HCT116 (cell line): ENCODE measurements around the gene SART1. TPM values are rescaled to one million over a fixed set of nuclear protein-coding genes. Genes with fewer than 3 reads are reported as not detected.

ENCODE experiments used
- ATAC-seq: fragments of 200-7000 bp; cut with Tn5 transposase; 2 replicates; pipeline ENCODE4 v1.9.1; 2020; ENCODE audit warnings: mild to moderate bottlenecking, moderate library complexity
- BruUV-seq: library from RNA; stranded (reverse); fragments of 400-500 nt; replicated peaks from 2 replicates; lab custom pipeline; 2021; lab: Mats Ljungman, UMichigan
- CTCF ChIA-PET: fragments of 300-600 bp; sonication (Branson Sonifier 250); formaldehyde crosslinking; loops from one replicate; lab custom pipeline; 2021; ENCODE audit warnings: antibody characterized with exemption; lab: Charles Lee
- POLR2A ChIA-PET: fragments of 300-600, 350-600 bp; sonication (Branson Sonifier 250); formaldehyde crosslinking; loops from one replicate; lab custom pipeline; 2021; ENCODE audit warnings: antibody characterized with exemption; lab: Charles Lee
- RAD21 ChIA-PET, 2 experiments: fragments of 300-600 bp; sonication (Branson Sonifier 250); formaldehyde crosslinking; loops; one replicate each; lab custom pipeline; 2023; ENCODE audit warnings: low total read pairs in 2 of 2; ENCODE audit not compliant: uncharacterized antibody in 2 of 2, unreplicated experiment in 2 of 2, low non-redundant PET in 1 of 2; lab: Charles Lee
- DNase-seq: peaks from one replicate; pipeline ENCODE4 v3.0.0-alpha.2; 2010; ENCODE audit warnings: low read depth, low spot score
- H2AFZ ChIP-seq: fragments of 200-600 bp; shearing (Covaris generic), sonication (generic); 2 replicates; pipeline ENCODE4 v1.6.1; 2017; ENCODE audit warnings: low read depth, mixed run types, mixed read lengths, antibody characterized with exemption, low read length; ENCODE audit not compliant: poor library complexity, severe bottlenecking
- H3K27ac ChIP-seq: 2 replicates; pipeline ENCODE4 v1.5.1; 2012; ENCODE audit warnings: low read depth, low read length
- H3K27me3 ChIP-seq: fragments of 200-600 bp; sonication (generic); 2 replicates; pipeline ENCODE4 v1.6.1; 2016; ENCODE audit warnings: mixed run types, low read length, mixed read lengths; ENCODE audit not compliant: insufficient read depth
- H3K36me3 ChIP-seq, 2 experiments: fragments of 200-500 bp in 1 of 2; fragments of 200-600 bp in 1 of 2; sonication (Bioruptor generic) in 1 of 2; sonication (generic) in 1 of 2; 2 replicates each; pipeline versions ENCODE4 v1.5.1 to v1.6.1; 2014 to 2016; ENCODE audit warnings: low read length in 2 of 2, inconsistent platforms in 1 of 2, mixed read lengths in 1 of 2, mixed run types in 1 of 2; ENCODE audit not compliant: insufficient read depth in 2 of 2, control insufficient read depth in 1 of 2
- H3K4me1 ChIP-seq, 2 experiments: fragments of 200-600 bp in 1 of 2; sonication (generic) in 1 of 2; 2 replicates each; pipeline versions ENCODE4 v1.5.1 to v1.6.1; 2012 to 2017; ENCODE audit warnings: low read length in 2 of 2, inconsistent platforms in 1 of 2, mild to moderate bottlenecking in 1 of 2, mixed read lengths in 1 of 2, mixed run types in 1 of 2, moderate library complexity in 1 of 2; ENCODE audit not compliant: insufficient read depth in 2 of 2, control insufficient read depth in 1 of 2
- H3K4me2 ChIP-seq: fragments of 200-600 bp; sonication (generic); 2 replicates; pipeline ENCODE4 v1.6.1; 2017; ENCODE audit warnings: mixed run types, low read length, mixed read lengths
- H3K4me3 ChIP-seq, 2 experiments: fragments of 200-600 bp in 1 of 2; sonication (generic) in 1 of 2; replicated peaks in 1 of 2; 2 replicates each; pipeline ENCODE4 v1.5.1; 2011 to 2016; ENCODE audit warnings: low read length in 2 of 2, control low read depth in 1 of 2, low read depth in 1 of 2, mild to moderate bottlenecking in 1 of 2, mixed read lengths in 1 of 2, mixed run types in 1 of 2
- H3K79me2 ChIP-seq: fragments of 200-600 bp; sonication (generic); 2 replicates; pipeline ENCODE4 v1.6.1; 2017; ENCODE audit warnings: mild to moderate bottlenecking, mixed run types, low read length, moderate library complexity, mixed read lengths; ENCODE audit not compliant: insufficient read depth
- H3K9ac ChIP-seq: fragments of 200-600 bp; sonication (generic); 2 replicates; pipeline ENCODE4 v1.6.1; 2016; ENCODE audit warnings: low read length, mixed read lengths
- H3K9me2 ChIP-seq: fragments of 200-600 bp; sonication (generic), shearing (Covaris generic); 2 replicates; pipeline ENCODE4 v1.6.1; 2017; ENCODE audit warnings: mixed run types, mild to moderate bottlenecking, moderate library complexity; ENCODE audit not compliant: insufficient read depth
- H3K9me3 ChIP-seq, 2 experiments: fragments of 200-500 bp in 1 of 2; fragments of 200-600 bp in 1 of 2; sonication (Bioruptor generic) in 1 of 2; sonication (generic) in 1 of 2; 2 replicates each; pipeline ENCODE4 v1.6.1; 2014 to 2017; ENCODE audit warnings: low read length in 2 of 2, mixed read lengths in 2 of 2, inconsistent platforms in 1 of 2, low read depth in 1 of 2, mild to moderate bottlenecking in 1 of 2, mixed run types in 1 of 2, moderate library complexity in 1 of 2; ENCODE audit not compliant: control insufficient read depth in 1 of 2, insufficient read depth in 1 of 2
- H4K20me1 ChIP-seq: fragments of 200-600 bp; sonication (generic), shearing (Covaris generic); 2 replicates; pipeline ENCODE4 v1.6.1; 2017; ENCODE audit warnings: mixed run types, mild to moderate bottlenecking, moderate library complexity; ENCODE audit not compliant: insufficient read depth
- CEBPB ChIP-seq: IDR thresholded peaks from 2 replicates; pipeline ENCODE4 v1.6.1; 2012; ENCODE audit warnings: low read depth
- EZH2 ChIP-seq: fragments of 200-600 bp; sonication (generic); IDR thresholded peaks from 2 replicates; pipeline ENCODE4 v1.6.1; 2017; ENCODE audit warnings: antibody characterized with exemption, mixed run types
- EZH2phosphoT487 ChIP-seq: fragments of 200-600 bp; IDR thresholded peaks from 2 replicates; pipeline ENCODE4 v1.6.1; 2018; ENCODE audit warnings: antibody characterized with exemption, borderline replicate concordance
- RAD21 ChIP-seq: IDR thresholded peaks from 2 replicates; pipeline ENCODE4 v1.6.1; 2012; ENCODE audit warnings: low read depth, mild to moderate bottlenecking
- ZFX ChIP-seq: fragments of 450-650 bp; IDR thresholded peaks from 2 replicates; pipeline ENCODE4 v1.6.1; 2017
- ZNF274 ChIP-seq: fragments of 200-500 bp; sonication (Bioruptor generic); IDR thresholded peaks from 2 replicates; pipeline ENCODE4 v1.6.1; 2014; ENCODE audit warnings: mild to moderate bottlenecking, low read depth, low read length, inconsistent platforms
- intact Hi-C: fragments of 100-400 bp; cut with micrococcal nuclease; formaldehyde crosslinking; loops from 2 replicates; pipeline ENCODE4 v1.10.0; 2022
- total RNA-seq: library from RNA; stranded (reverse); gene quantifications from one replicate; pipeline ENCODE4 v1.2.1, GENCODE V29; 2021; ENCODE audit not compliant: unreplicated experiment
- TF ChIP-seq, protein P1 (sequence below), 3 experiments: fragments of 200-600 bp in 1 of 3; sonication (generic) in 1 of 3; IDR thresholded peaks in 2 of 3; conservative IDR thresholded peaks in 1 of 3; 2 replicates each; pipeline ENCODE4 v1.5.1; 2012 to 2017; ENCODE audit warnings: low read depth in 2 of 3, low read length in 2 of 3, antibody characterized with exemption in 1 of 3, borderline replicate concordance in 1 of 3, control low read depth in 1 of 3, mild to moderate bottlenecking in 1 of 3, mixed read lengths in 1 of 3, mixed run types in 1 of 3, moderate library complexity in 1 of 3; ENCODE audit not compliant: insufficient read depth in 1 of 3

Gene SART1
- total RNA-seq, 1 experiment from 2014 or later = 47.9 TPM

DNA sequence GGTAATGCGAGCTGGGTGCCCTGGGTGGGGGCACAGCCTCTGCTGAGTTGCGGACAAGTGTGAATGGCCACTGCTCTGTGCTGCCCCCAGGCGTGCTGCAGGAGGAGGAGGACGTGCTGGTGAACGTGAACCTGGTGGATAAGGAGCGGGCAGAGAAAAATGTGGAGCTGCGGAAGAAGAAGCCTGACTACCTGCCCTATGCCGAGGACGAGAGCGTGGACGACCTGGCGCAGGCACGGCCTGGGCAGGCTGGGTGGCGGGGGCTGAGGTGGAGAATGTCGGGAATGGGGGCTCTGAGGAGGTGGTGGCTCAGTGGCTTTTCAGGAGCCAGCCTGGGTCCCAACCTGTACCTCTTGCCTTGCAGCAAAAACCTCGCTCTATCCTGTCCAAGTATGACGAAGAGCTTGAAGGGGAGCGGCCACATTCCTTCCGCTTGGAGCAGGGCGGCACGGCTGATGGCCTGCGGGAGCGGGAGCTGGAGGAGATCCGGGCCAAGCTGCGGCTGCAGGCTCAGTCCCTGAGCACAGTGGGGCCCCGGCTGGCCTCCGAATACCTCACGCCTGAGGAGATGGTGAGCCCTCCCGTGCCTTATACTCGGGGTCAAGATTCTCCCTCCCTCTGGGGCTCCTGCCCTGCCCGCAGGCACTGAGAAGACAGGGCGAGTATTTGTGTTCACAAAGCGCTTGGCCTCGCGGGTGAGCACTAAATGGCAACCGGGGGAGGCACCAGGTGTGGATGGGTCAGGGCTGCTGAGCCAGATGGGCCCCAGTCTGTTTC, 4.6 kb downstream of the SART1 start:
- H3K36me3 ChIP-seq = peaks cover 31 to 46% of the 10 kb centered on the region in 2 experiments; a peak in 3 of 4 replicates
- DNase-seq = no peak
- ChIA-PET CTCF (no interaction called here), POLR2A (no interaction called here)
- H3K9me2 ChIP-seq = no peaks in the 10 kb centered on the region
- H3K9ac ChIP-seq = no peak overlapping the region
- no peaks in the 10 kb centered on the region for H4K20me1 ChIP-seq
- intact Hi-C loops = no loop called here
- no peaks in the 10 kb centered on the region for H3K27me3 ChIP-seq
- no peak overlapping the region for H3K4me2 ChIP-seq
- H3K4me1 ChIP-seq = peaks cover 8 to 10% of the 10 kb centered on the region in 2 experiments; a peak in 3 of 4 replicates
- BruUV-seq = no TSS peak
- peaks cover 52% of the 10 kb centered on the region for H3K79me2 ChIP-seq
- TF ChIP-seq CEBPB = no peak
- TF ChIP-seq, all 23 proteins: peak for 0
- RAD21 ChIA-PET = no interaction called here
- H3K27ac ChIP-seq = no peak overlapping the region
- no peak for ATAC-seq
- no peak overlapping the region for H3K4me3 ChIP-seq
- no peaks in the 10 kb centered on the region for H3K9me3 ChIP-seq
- no peak overlapping the region for H2AFZ ChIP-seq

DNA sequence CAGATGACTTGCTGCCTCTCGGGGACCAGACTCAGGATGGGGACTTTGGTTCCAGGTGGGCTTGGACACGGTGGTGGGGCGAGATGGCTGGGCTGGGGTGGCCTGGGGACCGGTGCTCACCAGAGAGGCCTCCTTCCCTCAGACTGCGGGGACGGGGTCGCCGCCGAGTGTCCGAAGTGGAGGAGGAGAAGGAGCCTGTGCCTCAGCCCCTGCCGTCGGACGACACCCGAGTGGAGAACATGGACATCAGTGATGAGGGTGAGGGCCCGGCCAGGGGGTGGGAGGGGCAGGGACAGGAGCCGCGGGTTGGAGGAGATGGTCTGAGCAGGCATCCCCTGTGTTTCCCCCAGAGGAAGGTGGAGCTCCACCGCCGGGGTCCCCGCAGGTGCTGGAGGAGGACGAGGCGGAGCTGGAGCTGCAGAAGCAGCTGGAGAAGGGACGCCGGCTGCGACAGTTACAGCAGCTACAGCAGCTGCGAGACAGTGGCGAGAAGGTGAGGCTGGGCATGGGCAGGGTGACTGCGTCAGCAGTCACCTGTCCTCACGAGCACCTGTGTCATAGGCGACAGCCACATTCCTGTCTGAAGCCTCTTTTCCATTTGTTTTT, 5.9 kb downstream of the SART1 start:
- ATAC-seq = no peak
- H3K4me1 ChIP-seq = peaks cover 8 to 9% of the 10 kb centered on the region in 2 experiments; a peak in 3 of 4 replicates
- no peak overlapping the region for H2AFZ ChIP-seq
- H3K4me2 ChIP-seq = no peak overlapping the region
- no peaks in the 10 kb centered on the region for H3K27me3 ChIP-seq
- H4K20me1 ChIP-seq = no peaks in the 10 kb centered on the region
- BruUV-seq = no TSS peak
- no peak for TF ChIP-seq RAD21
- no peak for TF ChIP-seq ZNF274
- no peak for TF ChIP-seq ZFX
- no peak for TF ChIP-seq EZH2phosphoT487
- no peak for TF ChIP-seq EZH2
- TF ChIP-seq, protein P1, sequence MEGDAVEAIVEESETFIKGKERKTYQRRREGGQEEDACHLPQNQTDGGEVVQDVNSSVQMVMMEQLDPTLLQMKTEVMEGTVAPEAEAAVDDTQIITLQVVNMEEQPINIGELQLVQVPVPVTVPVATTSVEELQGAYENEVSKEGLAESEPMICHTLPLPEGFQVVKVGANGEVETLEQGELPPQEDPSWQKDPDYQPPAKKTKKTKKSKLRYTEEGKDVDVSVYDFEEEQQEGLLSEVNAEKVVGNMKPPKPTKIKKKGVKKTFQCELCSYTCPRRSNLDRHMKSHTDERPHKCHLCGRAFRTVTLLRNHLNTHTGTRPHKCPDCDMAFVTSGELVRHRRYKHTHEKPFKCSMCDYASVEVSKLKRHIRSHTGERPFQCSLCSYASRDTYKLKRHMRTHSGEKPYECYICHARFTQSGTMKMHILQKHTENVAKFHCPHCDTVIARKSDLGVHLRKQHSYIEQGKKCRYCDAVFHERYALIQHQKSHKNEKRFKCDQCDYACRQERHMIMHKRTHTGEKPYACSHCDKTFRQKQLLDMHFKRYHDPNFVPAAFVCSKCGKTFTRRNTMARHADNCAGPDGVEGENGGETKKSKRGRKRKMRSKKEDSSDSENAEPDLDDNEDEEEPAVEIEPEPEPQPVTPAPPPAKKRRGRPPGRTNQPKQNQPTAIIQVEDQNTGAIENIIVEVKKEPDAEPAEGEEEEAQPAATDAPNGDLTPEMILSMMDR (IDR thresholded peaks at IDR 0.05 in 2 of 3, conservative IDR thresholded peaks at IDR 0.05 in 1 of 3; ENCODE audit: borderline replicate concordance in 1 of 3, insufficient read depth in 1 of 3, low read depth in 2 of 3, low read length in 2 of 3) = no peak
- POLR2A ChIA-PET = no interaction called here
- RAD21 ChIA-PET = no interaction called here
- no peak overlapping the region for H3K4me3 ChIP-seq
- H3K9me2 ChIP-seq = no peaks in the 10 kb centered on the region
- H3K27ac ChIP-seq = no peak overlapping the region
- CTCF ChIA-PET = no interaction called here
- H3K79me2 ChIP-seq = peaks cover 44% of the 10 kb centered on the region
- intact Hi-C loops = no loop called here
- no peaks in the 10 kb centered on the region for H3K9me3 ChIP-seq
- peaks cover 33 to 46% of the 10 kb centered on the region in 2 experiments; a peak in 3 of 4 replicates for H3K36me3 ChIP-seq
- no peak for DNase-seq
- H3K9ac ChIP-seq = no peak overlapping the region
